Body of pancreas (tissue), 4 donors: Measurements from ENCODE around the gene ST6GALNAC6. TPM values are rescaled to one million over a fixed set of nuclear protein-coding genes. Genes with fewer than 3 reads are reported as not detected.

Experiments
- ATAC-seq: fragments of 150-250 bp; one replicate; pipeline ENCODE4 v1.9.1; 2016
- DNase-seq, 4 donors: peaks; one replicate each; pipeline ENCODE4 v3.0.0-alpha.2; 2019
- H3K27ac ChIP-seq, 4 donors: fragments of 200-600 bp; sonication (generic); 1 replicate in 3 of 4; 2 replicates in 1 of 4; pipeline versions ENCODE4 v1.5.1 to v1.6.1; 2016 to 2019; ENCODE audit warnings: mild to moderate bottlenecking in 1 of 4, mixed read lengths in 1 of 4, moderate library complexity in 1 of 4
- H3K27me3 ChIP-seq, 2 donors: fragments of 200-600 bp; sonication (generic); one replicate each; pipeline ENCODE4 v1.6.0; 2016; ENCODE audit warnings: mild to moderate bottlenecking in 1 of 2
- H3K36me3 ChIP-seq, 2 donors: fragments of 200-600 bp; sonication (generic); replicated peaks in 1 of 2; 2 replicates each; pipeline ENCODE4 v1.5.1; 2016; ENCODE audit warnings: low read depth in 2 of 2; ENCODE audit not compliant: insufficient read depth in 1 of 2
- H3K4me1 ChIP-seq: fragments of 200-600 bp; sonication (generic); one replicate; pipeline ENCODE4 v1.6.0; 2016
- H3K4me3 ChIP-seq, 2 donors: fragments of 200-600 bp; sonication (generic); 1 replicate in 1 of 2; 2 replicates in 1 of 2; pipeline ENCODE4 v1.5.1; 2016 to 2019
- H3K9me3 ChIP-seq, 3 donors: fragments of 200-600 bp; sonication (generic); 1 replicate in 2 of 3; 2 replicates in 1 of 3; pipeline ENCODE4 v1.5.1; 2016
- POLR2A ChIP-seq, 3 donors: fragments of 450-650 bp; IDR thresholded peaks; one replicate each; pipeline ENCODE4 v1.6.1; 2016; ENCODE audit warnings: antibody characterized with exemption in 3 of 3, mild to moderate bottlenecking in 2 of 3
- WGBS, 2 donors: methylation state at CpG; one replicate each; pipeline ENCODE4 v1.1.5; 2017; 5-methylcytosine and 5-hydroxymethylcytosine counted together
- intact Hi-C: fragments of 100-400 bp; cut with DNase I; formaldehyde crosslinking; loops from one replicate; pipeline ENCODE4 v1.15.1; 2023
- microRNA-seq, 2 donors: library from miRNA; unstranded; fragments of <30 nt; microRNA quantifications; one replicate each; pipeline ENCODE4, GENCODE V29; 2016; ENCODE audit warnings: borderline number of aligned reads in 2 of 2, borderline replicate concordance in 2 of 2
- small RNA-seq: library from RNA; depleted of rRNA; stranded (forward); fragments of <200 nt; gene quantifications from one replicate; pipeline ENCODE3, GENCODE V24; 2016
- total RNA-seq, 2 donors: library from RNA; depleted of rRNA; stranded (reverse); fragments of >200 nt; gene quantifications; one replicate each; pipeline ENCODE4 v1.1.0, GENCODE V29; 2016
- TF ChIP-seq, protein P1 (sequence below), 7 experiments: fragments of 450-650 bp in 4 of 7; fragments of 200-600 bp in 3 of 7; sonication (generic) in 3 of 7; IDR thresholded peaks; one replicate each; pipeline ENCODE4 v1.5.1; 2016 to 2019; ENCODE audit warnings: antibody characterized with exemption in 7 of 7

Gene ST6GALNAC6
- total RNA-seq, 2 donors from 2014 or later: 46.1 to 66.7 TPM

GRCh38 chr9:127835991-127836516 lies 63.3 kb downstream of the ST6GALNAC6 start:
- H3K27ac ChIP-seq: peak overlapping the region; percentile 15 to 80 (median 49)
- ATAC-seq: no peak
- intact Hi-C loops: no loop called here
- no peaks in the 10 kb centered on the region for H3K36me3 ChIP-seq
- DNase-seq: peak in 1 of 4 donors; percentile 65
- peaks cover 66% of the 10 kb centered on the region for H3K4me1 ChIP-seq
- no peak overlapping the region for H3K4me3 ChIP-seq
- TF ChIP-seq, protein P1, sequence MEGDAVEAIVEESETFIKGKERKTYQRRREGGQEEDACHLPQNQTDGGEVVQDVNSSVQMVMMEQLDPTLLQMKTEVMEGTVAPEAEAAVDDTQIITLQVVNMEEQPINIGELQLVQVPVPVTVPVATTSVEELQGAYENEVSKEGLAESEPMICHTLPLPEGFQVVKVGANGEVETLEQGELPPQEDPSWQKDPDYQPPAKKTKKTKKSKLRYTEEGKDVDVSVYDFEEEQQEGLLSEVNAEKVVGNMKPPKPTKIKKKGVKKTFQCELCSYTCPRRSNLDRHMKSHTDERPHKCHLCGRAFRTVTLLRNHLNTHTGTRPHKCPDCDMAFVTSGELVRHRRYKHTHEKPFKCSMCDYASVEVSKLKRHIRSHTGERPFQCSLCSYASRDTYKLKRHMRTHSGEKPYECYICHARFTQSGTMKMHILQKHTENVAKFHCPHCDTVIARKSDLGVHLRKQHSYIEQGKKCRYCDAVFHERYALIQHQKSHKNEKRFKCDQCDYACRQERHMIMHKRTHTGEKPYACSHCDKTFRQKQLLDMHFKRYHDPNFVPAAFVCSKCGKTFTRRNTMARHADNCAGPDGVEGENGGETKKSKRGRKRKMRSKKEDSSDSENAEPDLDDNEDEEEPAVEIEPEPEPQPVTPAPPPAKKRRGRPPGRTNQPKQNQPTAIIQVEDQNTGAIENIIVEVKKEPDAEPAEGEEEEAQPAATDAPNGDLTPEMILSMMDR (IDR thresholded peaks at IDR 0.05): no peak
- no peak for TF ChIP-seq POLR2A (IDR thresholded peaks at IDR 0.05)
- H3K27me3 ChIP-seq: no peaks in the 10 kb centered on the region
- no peaks in the 10 kb centered on the region for H3K9me3 ChIP-seq
- 68 to 75% methylated on average over 12 to 17 of the region's 17 CpGs for WGBS, 2 donors

Small RNA genes within 50 kb of the gene (microRNA-seq; reads per million reads assigned to microRNA genes)
- gene MIR4672: 0 reads per million in 2 donors

Small RNA genes within 50 kb of the gene (small RNA-seq; reads per million reads assigned to genes)
- not detected for gene MIR4672
- not detected for gene RNA5SP296

Other genes with a start within 250 kb of the ST6GALNAC6 start
- 1 to 10 TPM; 2.3 TPM for gene CFAP157, start 192.6 kb downstream of the ST6GALNAC6 start, total RNA-seq
- gene PTRH1, start 183.9 kb downstream of the ST6GALNAC6 start, total RNA-seq: 10 to 100 TPM; 23.6 to 64.9 TPM
- gene TTC16, start 183.5 kb downstream of the ST6GALNAC6 start, total RNA-seq: under 1 TPM; under 0.01 to 0.52 TPM
- gene TOR2A, start 164.3 kb downstream of the ST6GALNAC6 start, total RNA-seq: 10 to 100 TPM in 1 of 2 donors, 1 to 10 TPM in 1; 8.3 to 14.2 TPM
- 1 to 10 TPM; 3.3 to 4.2 TPM for gene SH2D3C, start 120.9 kb downstream of the ST6GALNAC6 start, total RNA-seq
- gene CDK9, start 113.6 kb downstream of the ST6GALNAC6 start, total RNA-seq: 10 to 100 TPM; 51.4 to 58.7 TPM
- gene FPGS, start 96.7 kb downstream of the ST6GALNAC6 start, total RNA-seq: 10 to 100 TPM; 58.4 to 80.4 TPM
- gene ENG, start 44.9 kb downstream of the ST6GALNAC6 start, total RNA-seq: 10 to 100 TPM; 20.2 to 26.7 TPM
- 10 to 100 TPM in 1 of 2 donors, 1 to 10 TPM in 1; 8.8 to 23.7 TPM for gene AK1, start 21.9 kb downstream of the ST6GALNAC6 start, total RNA-seq
- gene ST6GALNAC4, start 17.4 kb upstream of the ST6GALNAC6 start, total RNA-seq: 10 to 100 TPM; 36.6 to 63.8 TPM
- 1 to 10 TPM; 1.3 to 2.6 TPM for gene PIP5KL1, start 31.2 kb upstream of the ST6GALNAC6 start, total RNA-seq
- gene DPM2, start 38.3 kb upstream of the ST6GALNAC6 start, total RNA-seq: 10 to 100 TPM; 23.3 to 39.9 TPM
- gene EEIG1, start 81.4 kb upstream of the ST6GALNAC6 start, total RNA-seq: 10 to 100 TPM; 41.9 to 42.0 TPM
- 1 to 10 TPM; 1.3 to 4.9 TPM for gene NAIF1, start 167.7 kb upstream of the ST6GALNAC6 start, total RNA-seq
- gene SLC25A25, start 168.6 kb upstream of the ST6GALNAC6 start, total RNA-seq: 10 to 100 TPM; 31.4 to 36.6 TPM
- gene PTGES2, start 228.1 kb upstream of the ST6GALNAC6 start, total RNA-seq: 100 to 1,000 TPM in 1 of 2 donors, 10 to 100 TPM in 1; 55.8 to 145 TPM
- gene LCN2, start 249.8 kb upstream of the ST6GALNAC6 start, total RNA-seq: 10 to 100 TPM in 1 of 2 donors, 1 to 10 TPM in 1; 4.9 to 24.6 TPM